K562 (cell line): ENCODE data around the gene EEFSEC. TPM values are rescaled to one million over a fixed set of nuclear protein-coding genes. Genes with fewer than 3 reads are reported as not detected.
A peak's percentile ranks its signal among the peaks of the same experiment; 100 is the strongest.

Source experiments
- ATAC-seq: fragments of 200-7000 bp; cut with Tn5 transposase; 3 replicates; pipeline ENCODE4 v1.9.1; 2020; ENCODE audit warnings: moderate library complexity
- BruUV-seq: library from RNA; stranded (reverse); fragments of 400-500 nt; replicated peaks from 2 replicates; lab custom pipeline; 2021; lab: Mats Ljungman, UMichigan
- CTCF ChIA-PET: fragments of 300-600 bp; formaldehyde crosslinking; extraction: SDS; loops from one replicate; lab custom pipeline; 2021; ENCODE audit warnings: low intra/inter-chr PET ratio; lab: Yijun Ruan, JAX
- POLR2A ChIA-PET: fragments of 300-600, 350-650 bp; sonication (Branson Sonifier 250); formaldehyde crosslinking; extraction: SDS; loops from one replicate; lab custom pipeline; 2021; ENCODE audit warnings: antibody characterized with exemption, inconsistent platforms; lab: Yijun Ruan, JAX
- DNase-seq, 4 experiments: peaks; one replicate each; pipeline versions ENCODE4 v3.0.0 to v3.0.0-alpha.2; 2011 to 2018; ENCODE audit warnings: low spot score in 3 of 4, mixed read lengths in 3 of 4; ENCODE audit errors: extremely low read depth in 1 of 4
- FAIRE-seq: peaks from 2 replicates; lab custom pipeline; 2011; peaks lifted over from hg19 to GRCh38; lab: Jason Lieb, UNC
- H2AFZ ChIP-seq: 2 replicates; pipeline ENCODE4 v1.6.0; 2011; ENCODE audit warnings: low read depth, low read length, control low read depth, inconsistent platforms
- H3K27ac ChIP-seq: fragments of 200-600 bp; 3 replicates; pipeline ENCODE4 v1.8.0; 2011; ENCODE audit warnings: low read depth, mild to moderate bottlenecking, control low read depth, inconsistent platforms, low read length, moderate library complexity, mixed read lengths; ENCODE audit errors: extremely low read depth
- H3K27me3 ChIP-seq, 2 experiments: fragments of 300-600 bp in 1 of 2; 2 replicates in 1 of 2; 3 replicates in 1 of 2; pipeline versions ENCODE4 v1.6.0 to v1.8.0; 2011; ENCODE audit warnings: inconsistent platforms in 2 of 2, low read length in 2 of 2, mild to moderate bottlenecking in 1 of 2, mixed read lengths in 1 of 2, moderate library complexity in 1 of 2; ENCODE audit not compliant: control insufficient read depth in 2 of 2, insufficient read depth in 2 of 2
- H3K36me3 ChIP-seq: fragments of 300-600 bp; 3 replicates; pipeline ENCODE4 v1.8.0; 2011; ENCODE audit warnings: mild to moderate bottlenecking, low read length, inconsistent platforms; ENCODE audit not compliant: control insufficient read depth, insufficient read depth
- H3K4me1 ChIP-seq, 2 experiments: fragments of 200-600 bp in 1 of 2; replicated peaks in 1 of 2; 2 replicates in 1 of 2; 3 replicates in 1 of 2; pipeline versions ENCODE4 v1.5.1 to v1.8.0; 2011; ENCODE audit warnings: inconsistent platforms in 2 of 2, low read length in 2 of 2, mild to moderate bottlenecking in 1 of 2, mixed read lengths in 1 of 2, moderate library complexity in 1 of 2; ENCODE audit not compliant: control insufficient read depth in 2 of 2, insufficient read depth in 2 of 2
- H3K4me2 ChIP-seq: 2 replicates; pipeline ENCODE4 v1.6.1; 2011; ENCODE audit warnings: low read length, control low read depth, inconsistent platforms, mixed read lengths; ENCODE audit not compliant: insufficient read depth
- H3K4me3 ChIP-seq: fragments of 200-600 bp; sonication (generic), shearing (Covaris generic); 2 replicates; pipeline ENCODE4 v1.5.1; 2016; ENCODE audit warnings: control low read depth, inconsistent platforms
- H3K79me2 ChIP-seq: fragments of 200-600 bp; 3 replicates; pipeline ENCODE4 v1.8.0; 2011; ENCODE audit warnings: low read length, inconsistent platforms; ENCODE audit not compliant: control insufficient read depth, insufficient read depth
- H3K9ac ChIP-seq, 2 experiments: 2 replicates each; pipeline versions ENCODE4 v1.6.0 to v1.6.1; 2011; ENCODE audit warnings: low read depth in 2 of 2, low read length in 2 of 2, control low read depth in 1 of 2, inconsistent platforms in 1 of 2, mild to moderate bottlenecking in 1 of 2, mixed read lengths in 1 of 2; ENCODE audit not compliant: insufficient read depth in 1 of 2
- H3K9me1 ChIP-seq: one replicate; pipeline ENCODE4 v1.6.0; 2011; ENCODE audit warnings: inconsistent platforms, mild to moderate bottlenecking, low read length, moderate library complexity; ENCODE audit not compliant: control insufficient read depth, insufficient read depth
- H3K9me3 ChIP-seq: replicated peaks from 2 replicates; pipeline ENCODE4 v1.5.1; 2011; ENCODE audit warnings: low read depth, low read length, inconsistent platforms; ENCODE audit not compliant: control insufficient read depth, insufficient read depth
- H4K20me1 ChIP-seq: replicated peaks from 2 replicates; pipeline ENCODE4 v1.6.1; 2011; ENCODE audit warnings: low read length, inconsistent platforms, mixed read lengths; ENCODE audit not compliant: control insufficient read depth, insufficient read depth
- FOXJ2 ChIP-seq: fragments of 200-800 bp; sonication (Bioruptor generic); IDR thresholded peaks from 2 replicates; pipeline ENCODE4 v1.6.1; 2016; ENCODE audit warnings: missing genetic modification characterization, missing compliant biosample characterization
- MEIS2 ChIP-seq: fragments of 450-650 bp; IDR thresholded peaks from 2 replicates; pipeline ENCODE4 v1.6.1; 2014; ENCODE audit warnings: mild to moderate bottlenecking; ENCODE audit not compliant: partially characterized antibody
- WGBS: fragments of 100-300 bp; shearing (Covaris generic); methylation state at CpG from one replicate; pipeline ENCODE4 v1.1.6; 2016; ENCODE audit warnings: low coverage, mixed read lengths; ENCODE audit not compliant: insufficient coverage; ENCODE audit errors: missing lambda C conversion rate; 5-methylcytosine and 5-hydroxymethylcytosine counted together
- in situ Hi-C: fragments of 300-500 bp; cut with MboI; formaldehyde crosslinking; loops from 4 replicates; pipeline ENCODE4 v1.15.0; 2018; ENCODE audit warnings: inconsistent platforms, mixed read lengths
- intact Hi-C: fragments of 100-400 bp; cut with micrococcal nuclease; formaldehyde crosslinking; loops from 2 replicates; pipeline ENCODE4 v1.14.2; 2022
- polyA plus RNA-seq, 8 experiments: library from polyadenylated mRNA; depleted of rRNA in 4 of 8; stranded (reverse) in 5 of 8; unstranded in 3 of 8; fragments of >200 nt; fragmentation: Nextera tagmentation in 2 of 8; fragmentation: Illumina TruSeq in 1 of 8; extraction: Ambion mirVana in 2 of 8; extraction: Trizol in 1 of 8; gene quantifications; 2 replicates each; pipeline versions ENCODE4 v1.2.1 to v1.2.3, GENCODE V29; 2011 to 2014; ENCODE audit warnings: inconsistent platforms in 1 of 8, missing spikeins in 1 of 8
- total RNA-seq, 7 experiments: library from RNA; depleted of rRNA in 6 of 7; stranded (reverse); fragments of >200 nt in 6 of 7; fragmentation: Illumina TruSeq in 2 of 7; extraction: Trizol in 2 of 7; gene quantifications; 2 replicates each; pipeline versions ENCODE4 v1.2.1 to v1.2.3, GENCODE V29; 2011 to 2021; ENCODE audit warnings: low replicate concordance in 1 of 7
- TF ChIP-seq, protein P1 (sequence below), 2 experiments: IDR thresholded peaks in 1 of 2; conservative IDR thresholded peaks in 1 of 2; 2 replicates each; pipeline ENCODE4 v1.6.1; 2016; ENCODE audit warnings: low read depth in 2 of 2, mild to moderate bottlenecking in 1 of 2, missing compliant biosample characterization in 1 of 2, missing genetic modification characterization in 1 of 2, moderate library complexity in 1 of 2

Gene EEFSEC
- total and polyA plus RNA-seq, 9 of the 15 experiments (the other 6 are each of a cell fraction or from before 2014, with no cell fraction given), result 0.35 to 11.8 (median 7.7) TPM

GRCh38 chr3:128144512-128145187 lies 8.6 kb upstream of the EEFSEC start:
- Histone ChIP-seq H3K9me3 (no peaks in the 10 kb centered on the region), H3K79me2 (no peaks in the 10 kb centered on the region), H3K9me1 (no peaks in the 10 kb centered on the region), H3K4me3 (no peak overlapping the region), H2AFZ (peak overlapping the region; percentile 72; the same call in 1 of the 2 replicates), H4K20me1 (no peaks in the 10 kb centered on the region), H3K36me3 (no peaks in the 10 kb centered on the region), H3K4me2 (peak overlapping the region; percentile 60; the same call in 1 of the 2 replicates), H3K27ac (0 out of 3 replicates have a peak overlapping the region, but pooled peaks have one; percentile 36), H3K9ac (peak overlapping the region in 1 of 2 experiments; percentile 52; a peak in 1 of 4 replicates), H3K4me1 (peaks cover 13 to 18% of the 10 kb centered on the region in 2 experiments; a peak in 4 of 5 replicates), H3K27me3 (no peaks in the 10 kb centered on the region)
- DNase-seq (no peak), ATAC-seq (no peak; the same call in 2 of the 3 replicates), FAIRE-seq (no peak)
- intact Hi-C loops, result no loop called here
- ChIA-PET CTCF (no interaction called here), POLR2A (interaction anchor here (0.6 to 1.1 kb wide), 3 partner anchors 8 to 1016 kb away, joined by 3 to 5 read pairs (median 3); partner anchors contain the start of genes EEFSEC and ISY1)
- BruUV-seq, result no TSS peak
- TF ChIP-seq MEIS2, result peak; percentile 8
- TF ChIP-seq FOXJ2 (tag), result no peak
- TF ChIP-seq, protein P1, sequence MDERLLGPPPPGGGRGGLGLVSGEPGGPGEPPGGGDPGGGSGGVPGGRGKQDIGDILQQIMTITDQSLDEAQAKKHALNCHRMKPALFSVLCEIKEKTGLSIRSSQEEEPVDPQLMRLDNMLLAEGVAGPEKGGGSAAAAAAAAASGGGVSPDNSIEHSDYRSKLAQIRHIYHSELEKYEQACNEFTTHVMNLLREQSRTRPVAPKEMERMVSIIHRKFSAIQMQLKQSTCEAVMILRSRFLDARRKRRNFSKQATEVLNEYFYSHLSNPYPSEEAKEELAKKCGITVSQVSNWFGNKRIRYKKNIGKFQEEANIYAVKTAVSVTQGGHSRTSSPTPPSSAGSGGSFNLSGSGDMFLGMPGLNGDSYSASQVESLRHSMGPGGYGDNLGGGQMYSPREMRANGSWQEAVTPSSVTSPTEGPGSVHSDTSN (CRISPR knock-in tag; IDR thresholded peaks at IDR 0.05; ENCODE audit: low read depth), result no peak
- TF ChIP-seq, protein P1 (tag; conservative IDR thresholded peaks at IDR 0.05; ENCODE audit: low read depth), result peak; percentile 71
- 50% methylated on average over 5 of the region's 5 CpGs for whole genome bisulfite sequencing
- in situ Hi-C loops, result no loop called here
